GM13977 (cell line): Measurements from ENCODE around the gene NOSTRIN.
"Not testable (repeated sequence)": the region's sequence is repeated elsewhere in the genome, so short reads cannot be mapped to it uniquely, and the experiment has no call there.

ENCODE experiments used
- DNase-seq: peaks from one replicate; pipeline ENCODE4 v3.0.0; 2012; ENCODE audit warnings: low spot score
- in situ Hi-C: fragments of 300-500 bp; cut with MboI; formaldehyde crosslinking; loops from one replicate; pipeline ENCODE4 v1.12.0; 2022; ENCODE audit warnings: low sequenced_read_pairs, low pct_unique_long_range_greater_than_20kb, mixed read lengths, inconsistent platforms; ENCODE audit not compliant: unreplicated experiment
- TF ChIP-seq, protein P1 (sequence below): IDR thresholded peaks from 2 replicates; pipeline ENCODE4 v1.5.1; 2012; ENCODE audit warnings: mild to moderate bottlenecking, control low read depth; ENCODE audit not compliant: insufficient read depth; ENCODE audit errors: extremely low read depth, missing control alignments

NOSTRIN gene

GRCh38 chr2:168874368-168875054 is 72.1 kb downstream of the NOSTRIN start:
- in situ Hi-C loops, result no loop called here
- DNase-seq, result no peak
- TF ChIP-seq, protein P1, sequence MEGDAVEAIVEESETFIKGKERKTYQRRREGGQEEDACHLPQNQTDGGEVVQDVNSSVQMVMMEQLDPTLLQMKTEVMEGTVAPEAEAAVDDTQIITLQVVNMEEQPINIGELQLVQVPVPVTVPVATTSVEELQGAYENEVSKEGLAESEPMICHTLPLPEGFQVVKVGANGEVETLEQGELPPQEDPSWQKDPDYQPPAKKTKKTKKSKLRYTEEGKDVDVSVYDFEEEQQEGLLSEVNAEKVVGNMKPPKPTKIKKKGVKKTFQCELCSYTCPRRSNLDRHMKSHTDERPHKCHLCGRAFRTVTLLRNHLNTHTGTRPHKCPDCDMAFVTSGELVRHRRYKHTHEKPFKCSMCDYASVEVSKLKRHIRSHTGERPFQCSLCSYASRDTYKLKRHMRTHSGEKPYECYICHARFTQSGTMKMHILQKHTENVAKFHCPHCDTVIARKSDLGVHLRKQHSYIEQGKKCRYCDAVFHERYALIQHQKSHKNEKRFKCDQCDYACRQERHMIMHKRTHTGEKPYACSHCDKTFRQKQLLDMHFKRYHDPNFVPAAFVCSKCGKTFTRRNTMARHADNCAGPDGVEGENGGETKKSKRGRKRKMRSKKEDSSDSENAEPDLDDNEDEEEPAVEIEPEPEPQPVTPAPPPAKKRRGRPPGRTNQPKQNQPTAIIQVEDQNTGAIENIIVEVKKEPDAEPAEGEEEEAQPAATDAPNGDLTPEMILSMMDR, result no peak

GRCh38 chr2:168882163-168882562 is 79.7 kb downstream of the NOSTRIN start:
- DNase-seq, in situ Hi-C loops: not testable (repeated sequence)

GRCh38 chr2:168884975-168885374 is 82.5 kb downstream of the NOSTRIN start:
- in situ Hi-C loops, result no loop called here
- no peak for DNase-seq
- TF ChIP-seq, protein P1, result no peak

- TF ChIP-seq, protein P1, result no peak
- DNase-seq, result no peak
Measured at GRCh38 chr2:168889635-168890005, 87.2 kb downstream of the NOSTRIN start.

DNA sequence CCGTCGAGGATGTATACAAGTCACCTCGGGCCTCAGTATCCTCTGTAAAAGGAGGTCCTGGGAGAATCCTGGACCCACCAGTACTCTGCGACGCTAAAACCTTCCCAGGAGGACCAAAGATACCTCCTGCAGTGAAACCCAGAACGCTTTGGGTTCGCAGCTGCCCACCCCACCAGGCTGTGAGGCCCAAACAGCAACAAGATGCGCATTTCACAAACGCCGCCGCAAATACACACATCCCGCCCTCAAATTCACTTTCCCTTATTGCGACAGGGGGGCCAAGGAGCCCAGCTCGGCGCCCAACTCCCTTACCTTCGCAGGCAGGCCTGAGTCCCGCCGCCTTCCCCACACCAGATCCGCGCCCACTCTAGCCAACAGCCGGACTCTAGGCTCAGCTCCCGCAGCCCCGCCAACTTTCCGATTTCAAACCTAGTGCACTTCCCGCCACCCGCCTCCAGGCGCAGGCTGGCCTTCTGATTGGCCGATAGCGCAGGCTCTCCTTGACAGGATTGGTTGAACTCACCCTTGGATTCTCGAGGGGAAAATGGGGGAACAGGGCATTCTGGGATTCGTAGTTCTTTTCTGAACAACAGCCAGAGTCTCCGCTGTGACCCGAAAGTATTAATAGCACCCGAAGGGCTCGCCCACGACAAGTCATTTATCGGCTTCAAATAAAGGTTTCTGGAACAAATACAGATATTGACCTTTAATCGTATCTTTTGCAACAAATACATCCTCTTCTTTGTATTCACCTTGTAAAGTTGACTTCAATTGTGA is 87.8 kb downstream of the NOSTRIN start, which contains the start of gene SPC25:
Gene SPC25, minus strand, starts transcription at position 425 of the 777 bp plus-strand sequence. CDS start 911 bp downstream, outside the sequence.
- TF ChIP-seq, protein P1, result no peak
- in situ Hi-C loops, result no loop called here
- DNase-seq, result peak; percentile 92

More at GRCh38 chr2:168889635-168890005, 87.2 kb downstream of the NOSTRIN start:
- in situ Hi-C loops, result no loop called here

GRCh38 chr2:168892327-168892726 is 89.9 kb downstream of the NOSTRIN start:
- TF ChIP-seq, protein P1, result no peak
- in situ Hi-C loops, result no loop called here
- no peak for DNase-seq

GRCh38 chr2:168894101-168894500 is 91.7 kb downstream of the NOSTRIN start:
- TF ChIP-seq, protein P1, result no peak
- in situ Hi-C loops, result no loop called here
- DNase-seq, result no peak
